HG02870 (cell line): ENCODE results near the gene CKLF.
"Not testable (repeated sequence)": the region's sequence is repeated elsewhere in the genome, so short reads cannot be mapped to it uniquely, and the experiment has no call there.

ENCODE experiments used
- ATAC-seq: cut with Tn5 transposase; IDR thresholded peaks from one replicate; pipeline ENCODE4 v1.9.1; 2021; ENCODE audit warnings: mild to moderate bottlenecking, moderate library complexity; ENCODE audit not compliant: unreplicated experiment

Gene CKLF

DNA sequence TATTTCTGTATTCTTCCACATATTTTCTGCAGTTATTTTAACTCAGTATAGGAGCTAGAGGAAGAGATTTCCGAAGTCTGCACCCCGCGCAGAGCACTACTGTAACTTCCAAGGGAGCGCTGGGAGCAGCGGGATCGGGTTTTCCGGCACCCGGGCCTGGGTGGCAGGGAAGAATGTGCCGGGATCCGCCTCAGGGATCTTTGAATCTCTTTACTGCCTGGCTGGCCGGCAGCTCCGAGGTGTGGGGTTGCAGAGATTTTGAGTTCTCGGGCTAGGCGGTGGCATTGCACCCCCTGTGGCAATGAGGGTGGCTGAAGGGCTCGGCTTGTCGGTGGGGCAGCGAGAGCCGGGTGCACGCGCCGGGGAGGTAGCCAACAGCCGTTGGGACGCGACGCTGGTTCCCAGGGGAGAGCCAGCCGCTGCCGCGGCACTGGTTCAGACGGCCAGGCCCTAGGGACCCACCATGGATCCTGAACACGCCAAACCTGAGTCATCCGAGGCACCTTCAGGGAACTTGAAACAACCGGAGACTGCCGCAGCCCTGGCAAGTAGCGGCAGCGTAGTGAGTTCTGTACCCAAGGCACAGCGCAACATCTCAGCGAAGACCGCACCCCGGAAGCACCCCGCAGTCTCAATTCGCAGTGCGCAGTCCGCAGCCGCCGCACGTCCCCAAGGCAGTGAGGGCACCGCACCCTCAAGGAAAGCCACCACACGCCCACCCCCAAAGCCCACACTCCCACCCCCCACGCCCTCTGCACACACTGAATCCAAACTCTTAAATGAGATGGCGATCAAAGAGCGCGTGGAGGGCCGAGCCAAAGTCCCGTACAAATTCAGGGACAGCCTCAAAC is 13.9 kb downstream of the CKLF start, which contains the start of gene CMTM1:
Gene CMTM1, plus strand, starts transcription at position 389 of the 851 bp plus-strand sequence. Its CDS starts 75 bp downstream, at position 464.
- ATAC-seq, result no peak

DNA sequence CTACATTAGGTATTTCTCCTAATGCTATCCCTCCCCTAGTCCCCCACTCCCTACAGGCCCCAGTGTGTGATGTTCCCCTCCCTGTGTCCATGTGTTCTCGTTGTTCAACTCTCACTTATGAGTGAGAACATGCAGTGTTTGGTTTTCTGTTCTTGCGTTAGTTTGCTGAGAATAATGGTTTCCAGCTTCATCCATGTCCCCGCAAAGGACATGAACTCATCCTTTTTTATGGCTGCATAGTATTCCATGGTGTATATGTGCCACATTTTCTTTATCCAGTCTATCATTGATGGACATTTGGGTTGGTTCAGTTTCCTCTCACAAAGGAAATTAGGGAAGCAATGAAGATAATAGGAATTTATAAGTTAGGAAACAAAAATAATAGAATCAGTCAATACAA is 14.9 kb downstream of the CKLF start:
- not testable (repeated sequence) for ATAC-seq

DNA sequence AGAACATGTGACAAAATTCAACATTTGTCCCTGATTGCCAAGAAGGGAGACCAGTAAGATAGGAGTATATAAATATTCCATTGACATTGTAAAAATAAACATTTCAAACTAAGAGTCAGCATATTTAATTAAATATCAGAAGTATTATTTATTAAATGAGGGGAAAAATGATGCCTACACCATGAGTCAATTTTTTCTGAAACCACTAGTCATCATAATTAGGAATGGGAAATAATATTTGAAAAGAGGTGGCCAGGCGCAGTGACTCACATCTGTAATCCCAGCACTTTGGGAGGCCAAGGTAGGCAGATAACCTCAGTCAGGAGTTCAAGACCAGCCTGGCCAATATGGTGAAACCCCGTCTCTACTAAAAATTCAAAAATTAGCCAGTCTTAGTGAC is 16.0 kb downstream of the CKLF start:
- no peak for ATAC-seq

DNA sequence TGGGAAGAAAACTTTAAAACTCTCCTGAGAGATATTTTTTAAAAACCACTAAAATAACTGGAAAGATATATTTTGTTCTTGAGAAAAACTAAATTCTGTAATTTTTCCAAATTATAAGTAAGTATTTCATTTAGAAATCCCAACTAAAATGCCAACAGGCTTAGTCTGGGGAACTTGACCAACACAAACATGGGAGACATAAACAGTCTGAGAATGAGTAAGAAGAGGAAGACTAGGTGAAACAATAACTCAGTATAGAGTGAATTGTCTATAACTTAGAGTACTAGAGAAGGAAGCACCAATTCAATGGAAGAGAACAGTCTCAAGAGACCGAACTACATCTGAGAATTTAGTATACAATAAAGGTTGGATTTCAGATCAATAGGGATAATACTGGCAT is 16.8 kb downstream of the CKLF start:
- no peak for ATAC-seq

DNA sequence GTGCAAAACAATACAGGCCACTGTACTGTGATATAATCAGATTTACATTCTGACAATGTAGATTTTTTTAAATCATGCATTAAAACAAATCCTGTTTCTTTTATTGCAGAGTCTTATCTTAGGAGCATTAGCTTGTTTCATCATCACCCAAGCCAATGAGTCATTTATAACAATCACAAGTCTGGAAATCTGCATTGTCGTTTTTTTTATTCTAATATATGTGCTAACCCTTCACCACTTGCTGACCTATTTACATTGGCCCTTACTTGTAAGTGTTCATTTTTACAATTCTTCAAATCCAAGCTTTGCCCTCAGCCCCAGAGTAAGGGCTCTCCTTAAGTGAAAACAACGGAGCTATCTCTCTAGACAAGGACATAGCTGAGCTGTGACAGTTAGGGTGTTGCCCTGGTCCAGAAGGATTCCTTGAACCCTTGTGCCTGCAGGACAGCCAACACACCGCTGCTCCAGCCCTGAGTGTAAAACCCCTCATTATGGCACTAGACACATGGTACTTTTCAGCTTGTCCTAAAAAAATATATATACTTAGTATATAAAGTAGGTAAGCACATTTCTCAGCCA is 17.5 kb downstream of the CKLF start:
- ATAC-seq, result no peak

DNA sequence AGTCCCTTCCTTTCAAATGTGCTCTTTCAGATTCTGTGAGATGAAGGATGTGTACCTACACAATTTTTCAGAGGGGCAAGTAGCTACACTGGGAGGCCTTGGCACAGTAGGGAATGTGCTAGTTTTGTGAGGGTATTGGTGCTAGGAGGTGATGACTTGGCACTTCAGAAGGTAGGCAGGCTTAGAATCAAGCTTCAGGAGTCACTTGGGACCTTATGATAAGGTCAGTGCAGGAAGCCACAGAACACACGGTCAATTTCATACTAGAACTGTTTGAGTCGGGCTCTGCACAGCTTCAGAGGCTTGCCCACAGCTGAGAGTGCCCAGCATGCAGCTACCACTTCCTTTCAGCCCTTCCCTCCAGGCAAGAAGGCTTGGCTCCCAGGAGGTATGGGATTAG is 20.0 kb downstream of the CKLF start:
- ATAC-seq, result no peak

DNA sequence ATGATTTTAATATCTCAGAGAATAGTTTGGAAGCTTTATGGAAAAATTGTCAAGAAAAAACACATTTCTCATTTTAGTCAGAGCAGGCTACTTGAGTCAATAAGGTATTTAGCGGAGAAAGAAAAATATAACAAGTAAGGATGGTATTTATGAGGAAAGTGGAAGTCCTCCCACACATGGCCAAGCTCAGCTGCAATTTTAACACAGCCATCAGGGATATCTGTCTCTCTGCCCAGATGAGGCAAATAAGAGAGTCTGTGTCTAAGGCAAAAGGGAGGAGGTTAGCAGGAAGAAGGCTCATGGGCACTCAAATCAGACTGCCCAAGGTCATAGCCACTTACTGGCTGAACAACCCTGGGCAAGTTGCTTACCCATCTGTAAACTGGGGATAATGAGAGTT is 21.7 kb downstream of the CKLF start:
- ATAC-seq, result no peak

DNA sequence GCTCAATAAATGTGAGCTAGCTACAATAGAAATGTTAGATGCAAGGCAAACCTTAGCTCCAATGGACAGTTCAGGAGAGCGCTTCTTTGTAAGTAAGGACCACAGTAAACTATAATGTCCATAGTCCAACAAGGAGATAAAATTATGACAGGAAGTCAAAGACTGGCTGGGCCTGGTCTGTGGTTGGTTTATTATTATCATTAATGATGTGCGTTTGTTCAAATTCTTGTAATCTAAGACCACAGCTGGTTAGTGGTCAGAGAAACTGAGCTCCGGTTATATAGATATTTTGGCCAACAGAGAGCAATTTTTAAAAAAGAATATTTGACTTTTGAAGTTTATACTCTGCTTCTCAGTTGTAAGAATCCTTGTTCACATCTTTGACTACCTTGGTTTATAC is 22.2 kb downstream of the CKLF start:
- no peak for ATAC-seq

DNA sequence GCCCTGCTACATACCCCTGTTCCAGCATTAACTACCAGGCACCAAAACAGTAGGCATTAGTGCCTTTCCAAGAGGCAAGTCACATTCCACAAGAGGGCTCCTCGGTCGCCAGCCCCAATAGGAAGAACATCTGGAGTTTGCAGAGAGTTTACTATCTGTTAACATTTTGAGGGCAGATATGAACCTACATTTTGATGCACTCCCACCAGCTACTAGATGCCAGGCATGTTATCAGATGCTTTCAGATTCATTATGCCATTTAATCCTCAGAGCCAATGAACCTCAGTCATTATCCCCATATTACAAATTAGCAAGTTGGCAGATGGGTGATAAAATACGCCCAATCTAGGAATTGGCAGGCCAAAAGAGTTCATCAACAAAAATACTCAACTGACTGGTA is 22.7 kb downstream of the CKLF start:
- no peak for ATAC-seq

DNA sequence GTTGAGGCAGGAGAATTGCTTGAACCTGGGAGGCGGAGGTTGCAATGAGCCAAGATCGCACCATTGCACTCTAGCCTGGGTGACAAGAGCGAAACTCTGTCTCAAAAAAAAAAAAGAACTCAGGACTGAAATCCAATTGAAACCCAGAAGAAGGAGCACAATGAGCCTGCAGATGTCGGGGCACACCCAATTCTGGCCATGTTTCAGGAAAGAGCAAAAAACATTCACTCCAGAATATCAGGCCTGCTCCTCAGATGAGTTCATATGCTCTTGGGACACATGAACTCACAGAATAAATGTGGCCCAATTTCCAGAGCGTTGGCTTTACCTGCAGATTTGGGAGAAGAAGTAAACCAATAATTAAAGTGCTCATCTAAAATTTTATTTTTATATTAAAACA is 23.9 kb downstream of the CKLF start:
- no peak for ATAC-seq

DNA sequence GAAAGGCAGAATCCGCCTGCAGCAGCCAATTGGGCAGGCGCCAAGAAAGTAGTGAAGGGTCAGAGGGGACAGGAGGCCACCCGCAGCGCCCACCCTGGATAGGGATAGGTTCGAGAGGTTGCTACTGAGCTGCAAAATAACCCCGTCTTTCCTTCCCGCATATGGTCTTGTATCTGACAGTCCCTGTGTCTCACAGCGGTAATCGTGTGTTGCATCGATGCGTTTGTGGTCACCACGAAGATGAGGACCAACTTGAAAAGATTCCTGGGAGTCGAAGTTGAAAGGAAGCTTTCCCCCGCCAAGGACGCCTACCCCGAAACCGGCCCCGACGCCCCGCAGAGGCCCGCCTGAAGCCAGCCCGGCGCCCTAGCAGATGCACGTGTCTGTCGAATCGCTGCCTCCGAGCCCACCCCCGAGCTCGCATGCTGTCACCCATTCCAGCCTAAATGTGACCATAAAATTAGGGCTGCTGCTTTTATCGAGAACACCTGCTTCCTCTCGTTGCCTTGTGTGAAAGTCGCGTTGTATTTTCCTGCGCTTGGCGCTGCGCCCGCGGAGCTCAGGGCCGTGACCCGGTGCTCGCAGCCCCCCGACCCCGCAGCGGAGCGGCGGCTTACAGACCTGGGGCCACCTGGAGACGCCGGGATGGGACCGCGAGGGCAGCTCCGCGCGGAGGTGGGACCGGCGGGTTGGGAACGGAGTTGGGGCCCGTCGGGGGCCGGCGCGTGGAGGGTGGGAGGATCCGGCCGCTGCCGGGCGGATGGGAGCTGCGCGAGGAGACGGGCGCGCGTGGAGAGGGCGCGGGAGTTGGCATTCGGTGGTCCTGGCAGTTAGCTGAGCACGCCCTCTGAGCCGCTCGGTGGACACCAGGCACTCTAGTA is 26.5 kb downstream of the CKLF start, which contains the start of gene CMTM2:
Gene CMTM2, plus strand, starts transcription at position 813 of the 881 bp plus-strand sequence. CDS start 145 bp downstream, outside the sequence.
- no peak for ATAC-seq

DNA sequence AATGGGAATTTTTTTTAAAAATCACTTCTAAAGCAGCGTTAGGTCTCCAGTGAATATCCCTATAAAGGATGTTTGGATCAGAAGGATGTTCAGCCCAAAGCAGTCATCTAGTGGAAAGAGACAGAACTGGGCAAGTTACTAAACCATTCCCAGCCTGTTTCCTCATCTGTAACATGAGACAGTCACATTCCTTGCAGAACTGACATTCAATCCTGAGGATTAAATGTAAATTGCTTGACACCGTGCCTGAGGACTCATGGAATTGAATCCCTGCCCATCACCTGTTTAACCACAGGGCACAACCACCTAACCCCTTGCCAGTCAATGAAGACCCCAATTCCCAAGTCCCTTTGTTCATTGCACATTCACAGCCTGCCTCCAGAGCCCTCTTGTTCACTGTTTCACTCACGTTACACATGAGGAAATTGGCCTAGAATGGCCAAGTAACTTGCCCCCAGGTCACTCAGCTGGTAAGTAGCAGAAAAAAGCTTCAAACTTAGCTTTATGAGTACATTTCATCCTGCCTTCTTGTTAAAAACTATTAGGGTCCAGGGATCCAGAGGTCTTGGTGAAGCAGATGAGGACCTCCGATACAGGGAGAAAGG is 28.3 kb downstream of the CKLF start:
- no peak for ATAC-seq

DNA sequence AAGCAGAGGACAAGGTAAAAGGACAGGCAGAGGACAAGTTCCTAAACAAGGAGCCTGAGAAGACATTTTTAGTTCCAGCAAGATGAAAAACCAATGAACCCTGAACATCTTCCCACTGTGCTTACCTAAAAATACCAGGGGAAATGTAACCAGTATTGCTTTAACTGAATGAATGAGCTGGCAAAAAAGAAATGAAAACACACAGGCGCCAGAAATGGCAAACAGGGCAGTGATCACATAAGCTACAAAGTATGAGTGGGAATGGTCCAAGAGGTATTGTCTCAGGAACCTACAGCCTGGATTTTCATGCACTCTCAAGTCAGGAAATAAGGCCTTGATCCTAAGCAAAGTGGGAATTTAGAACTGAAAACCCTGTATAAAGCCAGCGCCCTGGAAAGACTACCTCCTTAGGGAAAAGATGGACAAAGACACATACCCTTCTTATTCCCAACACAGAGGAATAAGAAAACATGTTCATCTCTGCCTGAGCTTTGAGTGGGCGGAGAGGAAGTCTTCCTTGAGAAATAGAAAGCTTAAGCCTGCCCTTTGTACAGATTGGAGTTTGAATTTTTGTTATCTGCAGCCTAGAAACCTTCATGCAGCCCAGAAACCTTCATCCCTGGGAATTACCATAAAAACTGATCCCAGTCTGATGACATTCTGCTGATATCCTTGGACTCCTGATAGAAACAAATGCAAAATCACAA is 29.0 kb downstream of the CKLF start:
- ATAC-seq, result no peak

DNA sequence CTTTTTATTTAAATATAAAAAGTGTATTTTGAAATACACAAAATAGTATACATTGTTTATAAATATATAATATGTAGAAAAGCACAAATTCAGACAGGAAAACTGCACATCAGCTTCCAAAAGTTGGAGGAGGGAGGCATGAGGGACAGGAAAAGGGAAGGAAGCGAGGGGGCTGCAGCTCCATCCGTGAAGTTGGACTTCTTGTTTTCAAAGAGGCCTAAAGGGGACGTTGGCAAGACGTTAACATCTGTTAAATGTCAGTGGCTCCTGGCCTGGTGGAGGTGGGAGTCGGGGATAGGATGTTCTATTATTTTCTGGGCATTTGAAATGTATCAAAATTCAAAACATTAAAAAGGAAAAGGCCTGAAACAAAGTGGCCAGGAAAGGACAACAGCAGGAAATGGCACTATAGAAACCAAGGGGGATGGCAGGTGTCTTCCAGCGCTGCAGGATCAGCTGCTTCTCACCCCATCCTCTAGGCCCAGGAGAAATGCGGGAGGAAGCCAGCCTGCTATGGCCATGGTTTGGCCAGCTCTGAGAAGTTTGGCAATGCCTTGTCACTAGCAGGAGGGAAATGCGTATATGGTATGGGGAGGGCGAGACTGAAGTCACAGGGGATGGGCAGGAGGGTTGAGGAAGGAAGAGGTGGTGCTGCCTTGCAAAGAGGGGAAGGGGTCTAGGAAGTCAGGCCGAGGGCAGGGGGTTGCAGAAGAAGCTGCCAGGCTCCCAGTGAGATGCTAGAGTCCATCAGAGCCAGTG is 33.3 kb downstream of the CKLF start:
- no peak for ATAC-seq

DNA sequence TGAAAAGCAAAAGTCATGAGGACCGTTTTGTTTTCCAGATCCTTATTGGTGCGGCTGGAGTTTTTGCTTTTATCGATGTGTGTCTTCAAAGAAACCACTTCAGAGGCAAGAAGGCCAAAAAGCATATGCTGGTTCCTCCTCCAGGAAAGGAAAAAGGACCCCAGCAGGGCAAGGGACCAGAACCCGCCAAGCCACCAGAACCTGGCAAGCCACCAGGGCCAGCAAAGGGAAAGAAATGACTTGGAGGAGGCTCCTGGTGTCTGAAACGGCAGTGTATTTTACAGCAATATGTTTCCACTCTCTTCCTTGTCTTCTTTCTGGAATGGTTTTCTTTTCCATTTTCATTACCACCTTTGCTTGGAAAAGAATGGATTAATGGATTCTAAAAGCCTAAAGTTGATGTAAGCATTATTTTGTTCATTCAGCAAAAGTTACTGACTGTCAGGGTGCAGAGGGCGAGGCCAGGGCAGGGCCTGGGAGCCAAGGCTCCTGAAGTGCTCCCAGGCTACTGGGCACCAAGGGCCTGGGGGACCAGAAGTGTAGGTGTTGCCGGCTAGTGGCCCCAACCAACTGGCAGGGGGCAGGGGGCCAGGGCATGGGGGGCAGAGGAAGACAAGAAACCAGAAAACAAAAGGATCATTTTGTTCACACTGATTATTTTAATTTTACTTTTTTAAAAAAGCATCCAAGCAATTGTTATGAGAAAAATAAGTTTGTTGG is 35.7 kb downstream of the CKLF start:
- no peak for ATAC-seq

DNA sequence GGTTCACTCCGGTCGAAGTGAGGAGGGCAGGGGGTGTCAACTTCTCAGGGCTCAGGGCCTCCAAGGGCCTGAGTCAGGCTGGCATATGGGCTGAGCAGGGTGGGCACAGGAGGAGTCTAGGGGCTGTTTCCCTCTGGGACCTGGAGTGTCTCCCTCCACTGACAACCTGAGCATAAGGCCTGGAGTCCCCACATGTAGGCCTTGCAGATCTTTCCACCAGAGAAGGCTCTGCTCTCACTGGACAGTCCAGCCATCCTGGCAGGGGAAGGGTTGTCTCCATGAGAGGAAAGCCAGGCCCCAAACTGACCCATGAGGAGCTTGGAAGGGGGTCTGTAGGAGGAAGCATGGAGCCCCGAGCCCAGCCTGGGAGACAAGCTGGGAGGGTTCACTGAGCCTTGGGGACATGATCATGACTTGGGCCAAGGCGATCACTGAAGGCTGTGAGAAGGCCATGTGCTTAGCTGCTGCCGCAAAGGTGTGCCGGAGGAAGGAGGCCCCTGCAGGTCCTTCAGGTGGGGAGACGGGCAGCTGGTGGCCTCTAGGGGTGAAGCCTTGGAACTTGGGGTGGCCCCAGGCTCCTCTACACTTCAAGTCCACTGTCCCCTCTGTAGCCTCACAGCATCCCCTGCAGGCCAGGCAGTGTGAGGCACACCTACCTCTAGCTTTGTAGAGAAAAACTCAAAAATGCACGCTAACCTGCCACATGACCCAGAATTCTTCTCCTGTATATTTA is 36.8 kb downstream of the CKLF start:
- ATAC-seq, result peak; percentile 82

DNA sequence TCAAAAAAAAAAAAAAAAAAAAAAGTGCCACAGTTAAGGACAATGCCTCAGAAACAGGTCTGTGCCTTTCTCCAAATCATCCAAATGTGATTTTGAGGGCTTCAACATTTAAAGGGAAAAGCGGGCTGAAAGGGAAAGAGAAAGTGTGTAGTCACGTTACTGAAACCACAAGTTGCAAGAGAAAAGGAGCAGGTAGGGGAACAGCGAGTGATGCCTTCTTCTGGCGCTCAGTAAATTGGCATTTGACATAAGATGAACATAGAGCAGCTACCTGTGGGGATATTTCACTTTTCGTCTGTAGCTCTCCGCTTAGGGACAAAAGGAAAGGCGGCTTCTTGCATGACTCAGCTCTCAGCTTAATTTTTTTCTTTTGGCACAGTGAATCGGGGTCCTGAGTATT is 37.9 kb downstream of the CKLF start:
- no peak for ATAC-seq

DNA sequence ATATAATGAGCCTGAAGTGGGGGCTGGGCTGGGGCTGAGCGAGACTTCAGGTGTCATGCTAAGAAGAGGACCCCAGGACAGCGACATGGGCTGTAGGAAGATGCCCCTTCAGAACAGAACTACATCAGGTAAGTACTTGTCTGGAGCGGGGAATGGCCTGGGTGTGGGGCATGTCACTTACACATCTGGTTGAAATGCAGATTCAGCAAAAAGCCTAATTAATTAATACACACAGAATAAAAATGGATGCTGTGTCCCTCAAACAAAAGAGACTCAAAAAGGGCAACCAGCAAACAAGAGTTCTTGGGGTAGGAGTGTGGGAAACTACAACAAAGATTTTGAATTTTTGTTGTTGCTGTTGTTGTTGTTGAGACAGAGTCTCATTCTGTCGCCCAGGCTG is 38.6 kb downstream of the CKLF start:
- ATAC-seq, result no peak
